Fibroblast of the aortic adventitia (primary cell): ENCODE measurements around the gene GGA3. TPM values are rescaled to one million over a fixed set of nuclear protein-coding genes. Genes with fewer than 3 reads are reported as not detected.

Experiments
- DNase-seq: peaks from one replicate; pipeline ENCODE4 v3.0.0-alpha.2; 2010; ENCODE audit warnings: low read depth
- H3K4me3 ChIP-seq: 2 replicates; pipeline ENCODE4 v1.5.1; 2011; ENCODE audit warnings: low read depth, mild to moderate bottlenecking, control low read depth, low read length, moderate library complexity
- CTCF ChIP-seq: IDR thresholded peaks from 2 replicates; pipeline ENCODE4 v1.5.1; 2011; ENCODE audit warnings: mild to moderate bottlenecking, low read length, control low read depth, inconsistent platforms; ENCODE audit not compliant: insufficient read depth
- total RNA-seq: library from RNA; depleted of rRNA; stranded (reverse); fragments of >200 nt; gene quantifications from 2 replicates; pipeline ENCODE4 v1.2.3, GENCODE V29; 2012; ENCODE audit warnings: low replicate concordance

Gene GGA3
- 8.7 and 14.0 TPM in 2 replicates for total RNA-seq

- peak within 1 kb of the TSS; percentile 93 for H3K4me3 ChIP-seq
- DNase-seq: peak; percentile 93
- TF ChIP-seq CTCF: no peak
These were observed at the start of gene GGA3, which contains the start of gene MRPS7 for GRCh38 chr17:75261336-75262111. Gene GGA3, minus strand, starts transcription at chr17:75261606. Its CDS starts 19 bp downstream, at chr17:75261587. Gene MRPS7, plus strand, starts transcription at chr17:75261879. Its CDS starts 22 bp downstream, at chr17:75261901.

DNA sequence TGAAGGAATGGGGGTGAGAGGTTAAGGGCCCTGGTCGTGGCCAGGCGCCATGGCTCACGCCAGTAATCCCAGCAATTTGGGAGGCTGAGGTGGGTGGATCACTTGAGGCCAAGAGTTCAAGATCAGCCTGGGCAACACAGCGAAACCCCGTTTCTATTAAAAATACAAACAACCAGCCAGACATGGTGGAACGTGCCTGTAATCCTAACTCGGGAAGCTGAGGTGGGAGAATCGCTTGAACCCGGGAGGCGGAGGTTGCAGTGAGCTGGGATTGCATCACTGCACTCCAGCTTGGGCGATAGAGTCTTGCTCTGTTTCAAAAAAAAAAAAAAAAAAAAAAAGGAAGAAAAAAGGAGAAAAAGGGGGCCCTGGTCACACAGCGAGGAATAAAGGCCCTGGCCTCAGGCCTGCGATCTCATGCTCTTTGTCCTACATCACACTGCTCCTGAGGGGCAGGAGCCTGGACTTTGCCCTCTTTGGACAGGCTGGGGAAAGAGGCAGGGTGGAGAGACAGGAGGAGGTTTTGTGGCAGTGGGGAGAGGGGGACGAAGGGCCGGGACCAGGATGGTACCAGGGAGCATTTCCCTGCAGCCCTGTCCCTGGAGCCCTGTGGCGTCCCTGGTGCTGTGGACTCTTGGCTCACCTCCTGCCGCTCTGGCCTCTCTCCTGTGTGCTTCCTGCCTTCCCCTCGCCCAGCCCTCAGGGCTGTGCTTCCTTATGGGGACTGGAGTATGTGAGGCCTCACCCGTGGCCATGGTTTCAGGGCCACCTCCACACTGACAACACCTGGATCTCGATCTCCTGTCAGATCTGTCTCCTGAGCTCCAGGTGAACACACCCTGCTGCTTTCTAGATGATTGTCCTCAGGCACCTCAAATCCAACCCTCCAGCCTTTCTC lies 47.6 kb upstream of the GGA3 start:
- no peak overlapping the region for H3K4me3 ChIP-seq
- TF ChIP-seq CTCF: no peak
- no peak for DNase-seq

DNA sequence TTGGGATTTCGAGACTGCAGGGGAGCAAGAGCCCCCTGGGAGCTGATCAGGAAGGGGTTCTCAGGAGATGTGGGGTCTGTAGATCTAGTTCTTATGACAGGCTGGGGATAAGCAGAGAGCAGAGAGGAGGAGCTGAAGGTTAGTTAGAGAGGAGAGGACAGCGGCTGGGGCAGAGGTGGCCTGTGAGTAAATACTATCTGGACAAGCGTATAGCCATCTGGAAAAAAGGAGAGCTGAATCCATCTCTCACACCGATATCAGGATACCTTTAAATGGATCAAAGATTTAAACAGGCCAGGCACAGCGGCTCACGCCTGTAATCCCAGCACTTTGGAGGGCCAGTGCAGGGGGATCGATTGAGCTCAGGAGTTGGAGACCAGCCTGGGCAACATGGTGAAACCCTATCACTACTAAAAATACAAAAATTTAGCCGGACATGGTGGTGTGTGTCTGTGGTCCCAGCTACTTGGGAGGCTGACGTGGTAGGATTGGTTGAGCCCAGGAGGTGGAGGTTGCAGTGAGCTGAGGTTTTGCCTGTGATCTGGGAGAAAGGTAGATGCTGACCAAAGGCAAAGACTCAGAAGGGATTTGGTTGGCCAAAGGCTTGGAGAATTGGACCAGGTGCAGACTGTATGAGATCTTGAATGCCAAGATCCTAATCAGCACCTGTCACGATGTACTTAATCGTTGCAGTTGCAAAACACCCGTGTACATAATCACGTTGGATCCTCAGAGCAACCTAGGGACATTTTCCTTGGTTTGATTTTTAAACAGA lies 46.7 kb upstream of the GGA3 start:
- no peak for DNase-seq
- no peak overlapping the region for H3K4me3 ChIP-seq
- TF ChIP-seq CTCF: no peak

GRCh38 chr17:75301502-75302206 lies 40.2 kb upstream of the GGA3 start:
- TF ChIP-seq CTCF: no peak
- no peak overlapping the region for H3K4me3 ChIP-seq
- DNase-seq: no peak

GRCh38 chr17:75301049-75301448 lies 39.6 kb upstream of the GGA3 start:
- no peak for TF ChIP-seq CTCF
- no peak for DNase-seq
- no peak overlapping the region for H3K4me3 ChIP-seq

DNA sequence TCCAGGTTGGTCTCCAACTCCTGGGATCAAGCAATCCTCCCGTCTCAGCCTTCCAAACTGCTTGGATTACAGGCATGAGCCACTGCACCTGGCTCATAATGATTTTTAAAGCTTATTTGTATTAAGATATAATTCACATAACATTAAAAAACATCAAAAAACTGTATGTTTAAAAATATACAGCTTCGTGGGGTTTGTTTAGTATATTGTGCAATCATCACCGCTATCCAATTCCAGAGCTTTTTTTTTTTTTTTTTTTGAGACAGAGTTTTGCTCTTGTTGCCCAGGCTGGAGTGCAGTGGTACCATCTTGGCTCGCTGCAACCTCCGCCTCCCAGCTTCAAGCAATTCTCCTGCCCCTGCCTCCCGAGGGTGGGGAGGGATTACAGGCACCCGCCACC lies 38.9 kb upstream of the GGA3 start:
- no peak for DNase-seq
- no peak for TF ChIP-seq CTCF
- H3K4me3 ChIP-seq: no peak overlapping the region
